Caco-2 (cell line): ENCODE measurements around the gene COG7. TPM values are rescaled to one million over a fixed set of nuclear protein-coding genes. Genes with fewer than 3 reads are reported as not detected.

ENCODE experiments used
- BruUV-seq: library from RNA; stranded (reverse); fragments of 400-500 nt; replicated peaks from 2 replicates; lab custom pipeline; 2021; lab: Mats Ljungman, UMichigan
- CTCF ChIA-PET: fragments of 300-600 bp; sonication (Branson Sonifier 250); formaldehyde crosslinking; loops from one replicate; lab custom pipeline; 2022; ENCODE audit warnings: antibody characterized with exemption; lab: Charles Lee
- POLR2A ChIA-PET: fragments of 300-600 bp; sonication (Branson Sonifier 250); formaldehyde crosslinking; loops from one replicate; lab custom pipeline; 2022; ENCODE audit warnings: antibody characterized with exemption; lab: Charles Lee
- DNase-seq, 2 experiments: peaks; one replicate each; pipeline versions ENCODE4 v3.0.0 to v3.0.0-alpha.2; 2020 to 2022
- H3K27me3 ChIP-seq: replicated peaks from 2 replicates; pipeline ENCODE4 v1.6.0; 2011; ENCODE audit warnings: low read length; ENCODE audit not compliant: control insufficient read depth, insufficient read depth
- H3K36me3 ChIP-seq: 2 replicates; pipeline ENCODE4 v1.5.1; 2011; ENCODE audit warnings: low read length; ENCODE audit not compliant: control insufficient read depth, insufficient read depth
- H3K4me1 ChIP-seq: fragments of 250-450 bp; sonication (Bioruptor Pico); 2 replicates; pipeline ENCODE4 v1.5.1; 2020; ENCODE audit warnings: mild to moderate bottlenecking
- H3K4me3 ChIP-seq: 2 replicates; pipeline ENCODE4 v1.5.1; 2011; ENCODE audit warnings: low read depth, mild to moderate bottlenecking, control low read depth, low read length
- H3K9me3 ChIP-seq: fragments of 250-450 bp; sonication (Bioruptor Pico); 2 replicates; pipeline ENCODE4 v1.5.1; 2020; ENCODE audit warnings: mild to moderate bottlenecking, moderate library complexity
- H3K27ac Mint-ChIP-seq: one replicate; pipeline ENCODE4 v1.8.0; 2022; ENCODE audit warnings: mixed read lengths; ENCODE audit not compliant: unreplicated experiment
- H3K27me3 Mint-ChIP-seq: one replicate; pipeline ENCODE4 v1.8.0; 2022; ENCODE audit warnings: mixed read lengths; ENCODE audit not compliant: insufficient read depth, unreplicated experiment
- H3K36me3 Mint-ChIP-seq: one replicate; pipeline ENCODE4 v1.8.0; 2022; ENCODE audit warnings: mild to moderate bottlenecking, mixed read lengths; ENCODE audit not compliant: insufficient read depth, unreplicated experiment
- H3K4me1 Mint-ChIP-seq: one replicate; pipeline ENCODE4 v1.8.0; 2022; ENCODE audit warnings: low read depth, mixed read lengths; ENCODE audit not compliant: unreplicated experiment
- H3K4me3 Mint-ChIP-seq: one replicate; pipeline ENCODE4 v1.8.0; 2022; ENCODE audit warnings: mild to moderate bottlenecking, moderate library complexity, mixed read lengths; ENCODE audit not compliant: unreplicated experiment
- H3K9me3 Mint-ChIP-seq: one replicate; pipeline ENCODE4 v1.8.0; 2022; ENCODE audit warnings: mixed read lengths; ENCODE audit not compliant: unreplicated experiment
- intact Hi-C: fragments of 100-400 bp; cut with micrococcal nuclease; formaldehyde crosslinking; loops from one replicate; pipeline ENCODE4 v1.10.0; 2022; ENCODE audit not compliant: unreplicated experiment
- total RNA-seq: library from RNA; stranded (reverse); gene quantifications from 2 replicates; pipeline ENCODE4 v1.2.3, GENCODE V29; 2022
- TF ChIP-seq, protein P1 (sequence below), 2 experiments: fragments of 200-600 bp in 1 of 2; IDR thresholded peaks; 1 replicate in 1 of 2; 2 replicates in 1 of 2; pipeline versions ENCODE4 v1.5.1 to v1.8.0; 2011 to 2022; ENCODE audit warnings: antibody characterized with exemption in 1 of 2, control low read depth in 1 of 2, inconsistent platforms in 1 of 2, low read depth in 1 of 2, low read length in 1 of 2, mild to moderate bottlenecking in 1 of 2, moderate library complexity in 1 of 2; ENCODE audit not compliant: insufficient read depth in 1 of 2, severe bottlenecking in 1 of 2, unreplicated experiment in 1 of 2

The COG7 gene
- total RNA-seq, 1 experiment from 2014 or later: 12.4 TPM

- Histone ChIP-seq H3K4me3 (no peak overlapping the region), H3K36me3 (no peaks in the 10 kb centered on the region), H3K9me3 (no peaks in the 10 kb centered on the region), H3K27me3 (no peaks in the 10 kb centered on the region), H3K4me1 (no peaks in the 10 kb centered on the region)
- intact Hi-C loops: no loop called here
- TF ChIP-seq, protein P1, sequence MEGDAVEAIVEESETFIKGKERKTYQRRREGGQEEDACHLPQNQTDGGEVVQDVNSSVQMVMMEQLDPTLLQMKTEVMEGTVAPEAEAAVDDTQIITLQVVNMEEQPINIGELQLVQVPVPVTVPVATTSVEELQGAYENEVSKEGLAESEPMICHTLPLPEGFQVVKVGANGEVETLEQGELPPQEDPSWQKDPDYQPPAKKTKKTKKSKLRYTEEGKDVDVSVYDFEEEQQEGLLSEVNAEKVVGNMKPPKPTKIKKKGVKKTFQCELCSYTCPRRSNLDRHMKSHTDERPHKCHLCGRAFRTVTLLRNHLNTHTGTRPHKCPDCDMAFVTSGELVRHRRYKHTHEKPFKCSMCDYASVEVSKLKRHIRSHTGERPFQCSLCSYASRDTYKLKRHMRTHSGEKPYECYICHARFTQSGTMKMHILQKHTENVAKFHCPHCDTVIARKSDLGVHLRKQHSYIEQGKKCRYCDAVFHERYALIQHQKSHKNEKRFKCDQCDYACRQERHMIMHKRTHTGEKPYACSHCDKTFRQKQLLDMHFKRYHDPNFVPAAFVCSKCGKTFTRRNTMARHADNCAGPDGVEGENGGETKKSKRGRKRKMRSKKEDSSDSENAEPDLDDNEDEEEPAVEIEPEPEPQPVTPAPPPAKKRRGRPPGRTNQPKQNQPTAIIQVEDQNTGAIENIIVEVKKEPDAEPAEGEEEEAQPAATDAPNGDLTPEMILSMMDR (IDR thresholded peaks at IDR 0.05; ENCODE audit: insufficient read depth in 1 of 2, low read depth in 1 of 2, low read length in 1 of 2, severe bottlenecking in 1 of 2, unreplicated experiment in 1 of 2): no peak
- Mint-ChIP-seq H3K27ac (no peak overlapping the region), H3K4me3 (no peak overlapping the region), H3K27me3 (peaks cover 16% of the 10 kb centered on the region), H3K4me1 (no peaks in the 10 kb centered on the region), H3K9me3 (no peaks in the 10 kb centered on the region), H3K36me3 (peaks cover 2% of the 10 kb centered on the region)
- DNase-seq: no peak
- no TSS peak for BruUV-seq
- POLR2A ChIA-PET: no interaction called here
- CTCF ChIA-PET: no interaction called here
These were observed 77.3 kb downstream of the COG7 start for GRCh38 chr16:23375643-23376042.

DNA sequence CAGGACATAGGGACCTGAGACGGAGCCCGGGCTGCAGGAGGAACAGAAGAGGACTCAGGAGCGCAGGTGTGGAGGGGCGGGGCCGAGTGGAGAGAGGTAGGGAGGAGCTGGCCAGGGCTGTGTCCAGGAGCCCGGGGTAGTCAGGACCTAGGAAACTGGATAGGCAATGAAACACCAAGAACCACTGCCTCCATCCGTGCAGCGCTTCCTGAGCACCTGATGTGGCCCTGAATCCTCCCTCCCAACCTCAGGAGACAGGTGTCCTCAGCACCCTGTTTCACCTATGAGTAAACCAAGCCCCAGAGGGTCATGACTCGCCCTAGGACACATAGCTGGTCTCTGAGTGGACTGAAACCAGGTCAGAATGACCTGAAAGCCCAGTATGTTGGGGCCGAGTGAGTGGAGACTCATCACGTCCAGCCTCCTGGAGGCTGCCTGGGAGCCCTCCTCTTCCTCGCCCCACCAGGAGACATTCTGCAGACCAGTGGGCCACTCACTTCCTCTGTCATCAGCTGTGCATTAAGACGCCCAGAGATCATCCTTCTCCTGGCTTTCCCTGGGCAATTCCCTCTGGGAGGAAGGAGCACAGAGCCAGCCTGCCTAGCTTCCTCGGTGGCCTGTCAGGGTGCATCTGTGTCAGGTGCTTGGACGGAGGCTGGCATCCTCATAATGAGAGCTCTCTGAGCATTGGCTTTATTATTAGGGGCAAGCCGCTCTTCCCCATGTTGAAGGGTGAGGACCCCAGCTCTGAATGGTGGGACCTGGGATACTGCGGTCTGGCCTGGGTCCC lies 78.1 kb downstream of the COG7 start:
- ChIA-PET POLR2A (interaction anchor here (0.5 kb wide), 1 partner anchor 147 kb away, joined by 4 read pairs; no protein-coding TSS in a partner anchor), CTCF (interaction anchor here (0.6 to 0.8 kb wide), 3 partner anchors 35 to 202 kb away, joined by 3 to 8 read pairs (median 5); no protein-coding TSS in a partner anchor)
- Mint-ChIP-seq H3K36me3 (peaks cover 5% of the 10 kb centered on the region), H3K9me3 (no peaks in the 10 kb centered on the region), H3K4me3 (no peak overlapping the region), H3K4me1 (no peaks in the 10 kb centered on the region), H3K27me3 (peaks cover 19% of the 10 kb centered on the region), H3K27ac (no peak overlapping the region)
- no peaks in the 10 kb centered on the region for H3K27me3 ChIP-seq
- H3K36me3 ChIP-seq: no peaks in the 10 kb centered on the region
- no TSS peak for BruUV-seq
- TF ChIP-seq, protein P1 (IDR thresholded peaks at IDR 0.05; ENCODE audit: insufficient read depth in 1 of 2, low read depth in 1 of 2, low read length in 1 of 2, severe bottlenecking in 1 of 2, unreplicated experiment in 1 of 2): no peak
- no peaks in the 10 kb centered on the region for H3K4me1 ChIP-seq
- intact Hi-C loops: no loop called here
- H3K4me3 ChIP-seq: no peak overlapping the region
- peak in 1 of 2 experiments; percentile 15 for DNase-seq
- H3K9me3 ChIP-seq: no peaks in the 10 kb centered on the region

DNA sequence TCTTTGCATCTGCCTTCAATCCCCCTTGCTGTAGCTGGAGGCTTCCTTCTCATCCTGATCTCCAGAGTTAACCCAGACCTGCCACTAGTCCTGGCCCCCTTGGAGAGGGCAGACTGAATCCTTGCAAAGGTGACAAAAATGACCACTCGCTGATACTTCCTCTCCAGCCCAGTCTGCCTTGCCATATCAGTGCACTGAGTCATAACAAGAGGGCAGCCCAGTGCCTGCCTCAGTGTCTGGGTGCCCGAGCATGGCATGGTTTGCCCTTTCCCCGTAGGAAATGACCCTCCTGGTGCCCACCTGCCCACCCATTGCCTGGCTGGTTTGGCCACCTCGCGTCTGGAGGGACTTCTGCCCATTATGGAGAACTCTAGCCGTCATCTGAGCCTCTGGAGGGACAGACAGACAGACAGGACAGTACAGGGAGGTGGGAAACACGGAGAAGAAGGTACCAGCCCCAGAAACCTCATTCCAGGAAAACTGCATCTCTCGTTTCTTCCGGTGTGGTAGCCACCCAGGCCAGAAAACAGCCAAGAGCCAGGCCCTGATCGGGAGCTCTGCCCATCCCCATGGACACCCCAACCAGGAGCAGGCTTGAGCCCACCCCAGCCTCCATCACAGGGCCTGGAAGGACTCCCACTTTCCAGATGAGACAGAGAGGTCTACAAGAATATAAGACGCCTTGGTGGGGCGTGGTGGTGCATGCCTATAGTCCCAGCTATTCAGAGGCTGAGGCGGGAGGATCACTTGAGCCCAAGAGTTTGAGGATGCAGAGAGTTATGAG lies 79.4 kb downstream of the COG7 start:
- intact Hi-C loops: no loop called here

More for the DNA sequence above, 79.4 kb downstream of the COG7 start:
- Mint-ChIP-seq H3K36me3 (peaks cover 5% of the 10 kb centered on the region), H3K27ac (no peak overlapping the region), H3K4me3 (no peak overlapping the region), H3K4me1 (no peaks in the 10 kb centered on the region), H3K27me3 (peaks cover 12% of the 10 kb centered on the region), H3K9me3 (no peaks in the 10 kb centered on the region)
- POLR2A ChIA-PET: no interaction called here
- no peaks in the 10 kb centered on the region for H3K36me3 ChIP-seq
- no peaks in the 10 kb centered on the region for H3K27me3 ChIP-seq
- CTCF ChIA-PET: no interaction called here
- TF ChIP-seq, protein P1 (IDR thresholded peaks at IDR 0.05; ENCODE audit: insufficient read depth in 1 of 2, low read depth in 1 of 2, low read length in 1 of 2, severe bottlenecking in 1 of 2, unreplicated experiment in 1 of 2): no peak
- H3K4me3 ChIP-seq: no peak overlapping the region
- H3K4me1 ChIP-seq: no peaks in the 10 kb centered on the region
- DNase-seq: no peak
- H3K9me3 ChIP-seq: no peaks in the 10 kb centered on the region
- BruUV-seq: no TSS peak
